Islet of Langerhans (tissue), 1 donor: ENCODE results near the gene FGF14.

Source experiments
- FAIRE-seq: peaks from one replicate; lab custom pipeline; 2011; peaks lifted over from hg19 to GRCh38; lab: Jason Lieb, UNC

The FGF14 gene

GRCh38 chr13:101917833-101918661 lies 483.8 kb downstream of the FGF14 start:
- FAIRE-seq, result peak; percentile 81

GRCh38 chr13:101917475-101917810 lies 484.4 kb downstream of the FGF14 start:
- no peak for FAIRE-seq

GRCh38 chr13:101916775-101917474 lies 484.9 kb downstream of the FGF14 start:
- no peak for FAIRE-seq

GRCh38 chr13:101916108-101916774 lies 485.6 kb downstream of the FGF14 start:
- FAIRE-seq, result no peak

GRCh38 chr13:101915755-101916107 lies 486.1 kb downstream of the FGF14 start:
- no peak for FAIRE-seq

GRCh38 chr13:101915331-101915730 lies 486.5 kb downstream of the FGF14 start:
- FAIRE-seq, result peak; percentile 21

GRCh38 chr13:101911752-101912151 lies 490.1 kb downstream of the FGF14 start:
- peak; percentile 13 for FAIRE-seq

- no peak for FAIRE-seq
Measured at GRCh38 chr13:101903890-101904289, 498.0 kb downstream of the FGF14 start.

- FAIRE-seq, result no peak
Measured at GRCh38 chr13:101898676-101899075, 503.2 kb downstream of the FGF14 start.

GRCh38 chr13:101896541-101896940 lies 505.3 kb downstream of the FGF14 start:
- no peak for FAIRE-seq

GRCh38 chr13:101893021-101893420 lies 508.8 kb downstream of the FGF14 start:
- FAIRE-seq, result no peak

GRCh38 chr13:101892296-101892695 lies 509.6 kb downstream of the FGF14 start:
- FAIRE-seq, result no peak

- no peak for FAIRE-seq
Measured at GRCh38 chr13:101881593-101881992, 520.3 kb downstream of the FGF14 start.

- FAIRE-seq, result no peak
Measured at GRCh38 chr13:101880581-101880980, 521.3 kb downstream of the FGF14 start.

- peak; percentile 9 for FAIRE-seq
Measured at GRCh38 chr13:101876951-101877350, 524.9 kb downstream of the FGF14 start.

GRCh38 chr13:101875717-101876393 lies 526.0 kb downstream of the FGF14 start:
- peak; percentile 95 for FAIRE-seq

GRCh38 chr13:101875091-101875490 lies 526.8 kb downstream of the FGF14 start:
- FAIRE-seq, result no peak

GRCh38 chr13:101869553-101869952 lies 532.3 kb downstream of the FGF14 start:
- no peak for FAIRE-seq

GRCh38 chr13:101868585-101869469 lies 533.0 kb downstream of the FGF14 start:
- peak; percentile 92 for FAIRE-seq

GRCh38 chr13:101866889-101867581 lies 534.8 kb downstream of the FGF14 start:
- FAIRE-seq, result no peak

GRCh38 chr13:101858860-101859259 lies 543.0 kb downstream of the FGF14 start:
- FAIRE-seq, result no peak
